ENCODE data around the gene TSPAN16. TPM values are rescaled to one million over a fixed set of nuclear protein-coding genes. Genes with fewer than 3 reads are reported as not detected.

The TSPAN16 gene
- not detected for polyA plus RNA-seq
- long read RNA-seq, donor 1: 0 reads
- long read RNA-seq, donor 2: 0 reads
- long read RNA-seq, donor 3: 0 reads
- long read RNA-seq, donor 4: 0 reads
- long read RNA-seq, donor 5: 0 reads
- long read RNA-seq, donor 6: 0 reads
- long read RNA-seq, donor 7: 0 reads
- long read RNA-seq, donor 8: 0 reads
- long read RNA-seq, donor 9: 0 reads
- long read RNA-seq, donor 10, partial matches to known transcripts: 10 of 10 reads
- long read RNA-seq, donor 10, other reads (novel, unspliced or antisense): 0 of 10 reads

DNA sequence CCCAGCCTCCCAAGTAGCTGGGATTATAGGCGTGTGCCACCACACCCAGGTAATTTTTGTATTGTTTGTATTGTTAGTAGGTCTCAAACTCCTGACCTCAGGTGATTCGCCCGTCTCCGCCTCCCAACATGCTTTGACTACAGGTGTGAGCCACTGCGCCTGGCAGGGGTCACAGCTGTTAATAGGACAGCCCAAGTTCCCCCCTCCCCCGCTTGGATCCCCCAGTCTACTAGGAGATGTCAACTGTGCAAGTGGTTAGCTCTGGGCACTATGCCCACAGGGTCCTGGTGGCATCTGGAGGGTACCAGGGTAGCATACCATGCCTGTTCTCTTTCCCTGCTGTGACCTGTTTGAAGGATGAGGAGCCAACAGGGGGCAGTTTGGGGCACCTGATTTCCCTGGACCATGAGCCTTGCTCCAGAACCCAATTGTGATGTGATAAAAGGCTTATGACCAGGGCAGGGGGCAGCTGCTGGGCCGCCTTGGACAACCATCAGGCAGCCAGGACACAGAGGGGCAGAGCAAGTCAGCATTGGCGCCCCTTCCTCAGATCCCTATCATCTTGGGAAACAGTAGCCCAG is at the start of gene TSPAN16:
TSPAN16 (plus strand) TSS at position 496 of the 581 bp plus-strand sequence. CDS start 138 bp downstream, outside the sequence.
- Histone ChIP-seq H3K4me1 (ENCODE audit: control insufficient read depth in 3 of 3, insufficient read depth in 2 of 3, low read depth in 1 of 3, low read length in 2 of 3) (peaks cover 0 to 5% (median 0%) of the 10 kb centered on the region in 3 donors), H3K9me3 (ENCODE audit: control insufficient read depth in 2 of 2, insufficient read depth in 1 of 2, low read depth in 1 of 2, low read length in 1 of 2) (peaks cover 0 to 4% of the 10 kb centered on the region in 2 donors), H3K36me3 (ENCODE audit: control insufficient read depth in 3 of 3, insufficient read depth in 2 of 3, low read depth in 1 of 3, low read length in 3 of 3) (no peaks in the 10 kb centered on the region), H3K27ac (ENCODE audit: low read depth in 1 of 3, low read length in 2 of 3) (no peak within 1 kb of the TSS), H3K4me3 (ENCODE audit: low read depth in 1 of 3, low read length in 3 of 3) (no peak within 1 kb of the TSS), H3K27me3 (ENCODE audit: control insufficient read depth in 3 of 3, insufficient read depth in 3 of 3, low read length in 3 of 3) (no peaks in the 10 kb centered on the region)
- WGBS, 3 donors: 53 to 73% (median 56%) methylated on average over 7 to 8 of the region's 8 CpGs
- FAIRE-seq (no peak), DNase-seq (no peak)

- no peaks in the 10 kb centered on the region for H3K9me3 ChIP-seq (ENCODE audit: control insufficient read depth in 2 of 2, insufficient read depth in 1 of 2, low read depth in 1 of 2, low read length in 1 of 2)
- WGBS, 3 donors: 87 to 88% (median 88%) methylated on average over 11 of the region's 11 CpGs
- peaks cover 3 to 91% (median 6%) of the 10 kb centered on the region in 3 donors for H3K36me3 ChIP-seq (ENCODE audit: control insufficient read depth in 3 of 3, insufficient read depth in 2 of 3, low read depth in 1 of 3, low read length in 3 of 3)
- no peaks in the 10 kb centered on the region for H3K27me3 ChIP-seq (ENCODE audit: control insufficient read depth in 3 of 3, insufficient read depth in 3 of 3, low read length in 3 of 3)
- H3K4me1 ChIP-seq (ENCODE audit: control insufficient read depth in 3 of 3, insufficient read depth in 2 of 3, low read depth in 1 of 3, low read length in 2 of 3): peaks cover 0 to 7% (median 3%) of the 10 kb centered on the region in 3 donors
- FAIRE-seq (no peak), DNase-seq (no peak)
- no peak overlapping the region for H3K4me3 ChIP-seq (ENCODE audit: low read depth in 1 of 3, low read length in 3 of 3)
- H3K27ac ChIP-seq (ENCODE audit: low read depth in 1 of 3, low read length in 2 of 3): no peak overlapping the region
These were observed 49.0 kb upstream of the TSPAN16 start for GRCh38 chr19:11246941-11247340.

DNA sequence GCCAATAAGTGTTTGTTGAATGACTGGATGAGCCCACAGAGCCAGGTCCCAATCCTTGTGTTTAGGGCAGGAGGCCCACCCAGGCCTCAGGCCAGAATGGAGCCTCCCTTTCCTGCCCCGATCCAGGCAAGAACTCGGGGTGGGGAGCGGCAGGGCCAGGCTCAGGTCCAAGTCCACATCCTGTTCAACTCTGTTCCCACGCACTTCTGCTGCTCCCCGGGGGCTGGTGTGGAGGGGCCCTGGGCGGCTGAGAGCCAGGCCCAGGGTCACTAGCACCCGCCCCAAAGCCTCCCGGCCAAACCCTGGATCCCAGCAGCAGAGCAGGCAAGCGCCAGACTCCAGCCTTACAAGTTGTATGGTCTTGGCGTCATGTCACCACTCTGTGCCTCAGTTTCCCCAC is 48.6 kb upstream of the TSPAN16 start:
- peak overlapping the region in 1 of 3 donors; percentile 53 for H3K27ac ChIP-seq (ENCODE audit: low read depth in 1 of 3, low read length in 2 of 3)
- WGBS, 3 donors: 56 to 90% (median 82%) methylated on average over 8 to 10 of the region's 10 CpGs
- no peaks in the 10 kb centered on the region for H3K27me3 ChIP-seq (ENCODE audit: control insufficient read depth in 3 of 3, insufficient read depth in 3 of 3, low read length in 3 of 3)
- peaks cover 3 to 92% (median 10%) of the 10 kb centered on the region in 3 donors for H3K36me3 ChIP-seq (ENCODE audit: control insufficient read depth in 3 of 3, insufficient read depth in 2 of 3, low read depth in 1 of 3, low read length in 3 of 3)
- FAIRE-seq (no peak), DNase-seq (no peak)
- H3K9me3 ChIP-seq (ENCODE audit: control insufficient read depth in 2 of 2, insufficient read depth in 1 of 2, low read depth in 1 of 2, low read length in 1 of 2): no peaks in the 10 kb centered on the region
- H3K4me3 ChIP-seq (ENCODE audit: low read depth in 1 of 3, low read length in 3 of 3): no peak overlapping the region
- H3K4me1 ChIP-seq (ENCODE audit: control insufficient read depth in 3 of 3, insufficient read depth in 2 of 3, low read depth in 1 of 3, low read length in 2 of 3): peaks cover 0 to 6% (median 3%) of the 10 kb centered on the region in 3 donors

DNA sequence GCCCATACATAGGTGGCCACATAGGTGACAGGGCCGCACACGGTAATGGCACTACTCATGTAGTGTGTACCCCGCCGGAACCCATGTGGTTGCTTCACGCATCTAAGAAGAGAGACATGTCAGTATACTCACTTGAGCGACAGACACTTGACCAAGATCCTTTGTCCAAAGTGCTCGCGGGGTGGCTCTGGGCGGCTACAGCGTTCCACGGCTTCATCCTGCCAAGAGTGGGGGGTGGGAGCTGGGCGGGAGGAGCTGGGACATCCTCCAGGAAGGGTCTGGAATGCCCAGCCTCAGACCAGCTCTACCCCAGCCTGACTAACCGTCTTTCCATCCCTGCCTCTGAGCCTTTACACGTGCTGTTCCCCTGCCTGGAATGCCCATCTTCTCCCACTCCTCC is 48.0 kb upstream of the TSPAN16 start:
- DNase-seq: no peak

DNA sequence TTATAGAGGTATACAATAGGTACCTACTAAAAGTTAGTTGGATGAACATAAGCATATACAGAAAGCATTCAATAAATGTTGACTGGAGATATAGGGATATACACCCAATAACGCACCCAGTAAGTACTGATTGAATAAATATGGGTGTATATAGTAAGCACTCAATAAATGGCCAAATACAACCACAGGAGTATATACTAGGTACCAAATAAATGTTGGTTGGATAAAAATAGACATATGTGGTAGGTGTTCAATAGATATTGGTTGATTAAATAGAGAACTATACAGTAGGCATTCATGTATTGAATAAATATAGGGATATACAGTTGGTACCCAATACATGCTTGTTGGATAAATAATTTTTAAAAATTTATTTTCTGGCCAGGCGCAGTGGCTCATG is 47.1 kb upstream of the TSPAN16 start:
- Histone ChIP-seq H3K9me3 (ENCODE audit: control insufficient read depth in 2 of 2, insufficient read depth in 1 of 2, low read depth in 1 of 2, low read length in 1 of 2) (no peaks in the 10 kb centered on the region), H3K4me3 (ENCODE audit: low read depth in 1 of 3, low read length in 3 of 3) (no peak overlapping the region), H3K27me3 (ENCODE audit: control insufficient read depth in 3 of 3, insufficient read depth in 3 of 3, low read length in 3 of 3) (no peaks in the 10 kb centered on the region), H3K4me1 (ENCODE audit: control insufficient read depth in 3 of 3, insufficient read depth in 2 of 3, low read depth in 1 of 3, low read length in 2 of 3) (peaks cover 0 to under 1% (median 0%) of the 10 kb centered on the region in 3 donors), H3K36me3 (ENCODE audit: control insufficient read depth in 3 of 3, insufficient read depth in 2 of 3, low read depth in 1 of 3, low read length in 3 of 3) (peaks cover 3 to 91% (median 13%) of the 10 kb centered on the region in 3 donors), H3K27ac (ENCODE audit: low read depth in 1 of 3, low read length in 2 of 3) (no peak overlapping the region)
- DNase-seq (no peak), FAIRE-seq (no peak)
- 96 to 100% (median 96%) methylated on average over 2 of the region's 2 CpGs for WGBS, 3 donors

More for the DNA sequence above, 48.0 kb upstream of the TSPAN16 start:
- WGBS, 3 donors: 79 to 96% (median 85%) methylated on average over 14 of the region's 14 CpGs
- H3K27me3 ChIP-seq (ENCODE audit: control insufficient read depth in 3 of 3, insufficient read depth in 3 of 3, low read length in 3 of 3): no peaks in the 10 kb centered on the region
- H3K36me3 ChIP-seq (ENCODE audit: control insufficient read depth in 3 of 3, insufficient read depth in 2 of 3, low read depth in 1 of 3, low read length in 3 of 3): peaks cover 3 to 92% (median 13%) of the 10 kb centered on the region in 3 donors
- H3K27ac ChIP-seq (ENCODE audit: low read depth in 1 of 3, low read length in 2 of 3): peak overlapping the region in 1 of 3 donors; percentile 53
- FAIRE-seq: no peak
- H3K4me1 ChIP-seq (ENCODE audit: control insufficient read depth in 3 of 3, insufficient read depth in 2 of 3, low read depth in 1 of 3, low read length in 2 of 3): peaks cover 0 to 6% (median 3%) of the 10 kb centered on the region in 3 donors
- H3K4me3 ChIP-seq (ENCODE audit: low read depth in 1 of 3, low read length in 3 of 3): no peak overlapping the region
- H3K9me3 ChIP-seq (ENCODE audit: control insufficient read depth in 2 of 2, insufficient read depth in 1 of 2, low read depth in 1 of 2, low read length in 1 of 2): no peaks in the 10 kb centered on the region

DNA sequence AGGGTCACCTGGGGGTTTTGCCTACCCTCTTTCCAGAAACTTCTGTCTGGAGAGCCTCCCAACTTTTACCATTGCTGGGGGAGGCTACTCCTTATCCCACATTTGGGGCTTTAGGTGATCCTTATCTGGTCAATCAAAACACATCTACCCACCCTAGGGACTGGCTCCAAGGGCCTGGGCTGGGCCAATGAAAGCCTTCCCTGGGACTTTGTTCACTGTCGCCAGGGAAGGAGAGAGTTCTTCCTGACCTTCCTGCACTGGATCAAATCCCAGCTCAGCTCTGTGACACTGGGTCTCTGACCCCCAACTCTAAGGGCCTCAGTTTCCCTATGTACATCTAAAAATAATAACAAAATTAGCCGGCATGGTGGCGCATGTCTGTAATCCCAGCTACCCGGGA is 44.7 kb upstream of the TSPAN16 start:
- FAIRE-seq (no peak), DNase-seq (no peak)
- Histone ChIP-seq H3K27me3 (ENCODE audit: control insufficient read depth in 3 of 3, insufficient read depth in 3 of 3, low read length in 3 of 3) (no peaks in the 10 kb centered on the region), H3K9me3 (ENCODE audit: control insufficient read depth in 2 of 2, insufficient read depth in 1 of 2, low read depth in 1 of 2, low read length in 1 of 2) (no peaks in the 10 kb centered on the region), H3K4me3 (ENCODE audit: low read depth in 1 of 3, low read length in 3 of 3) (no peak overlapping the region), H3K4me1 (ENCODE audit: control insufficient read depth in 3 of 3, insufficient read depth in 2 of 3, low read depth in 1 of 3, low read length in 2 of 3) (peaks cover 0 to 1% (median 0%) of the 10 kb centered on the region in 3 donors), H3K27ac (ENCODE audit: low read depth in 1 of 3, low read length in 2 of 3) (no peak overlapping the region), H3K36me3 (ENCODE audit: control insufficient read depth in 3 of 3, insufficient read depth in 2 of 3, low read depth in 1 of 3, low read length in 3 of 3) (peaks cover 3 to 80% (median 13%) of the 10 kb centered on the region in 3 donors)
- 96 to 97% (median 96%) methylated on average over 4 of the region's 4 CpGs for WGBS, 3 donors

DNA sequence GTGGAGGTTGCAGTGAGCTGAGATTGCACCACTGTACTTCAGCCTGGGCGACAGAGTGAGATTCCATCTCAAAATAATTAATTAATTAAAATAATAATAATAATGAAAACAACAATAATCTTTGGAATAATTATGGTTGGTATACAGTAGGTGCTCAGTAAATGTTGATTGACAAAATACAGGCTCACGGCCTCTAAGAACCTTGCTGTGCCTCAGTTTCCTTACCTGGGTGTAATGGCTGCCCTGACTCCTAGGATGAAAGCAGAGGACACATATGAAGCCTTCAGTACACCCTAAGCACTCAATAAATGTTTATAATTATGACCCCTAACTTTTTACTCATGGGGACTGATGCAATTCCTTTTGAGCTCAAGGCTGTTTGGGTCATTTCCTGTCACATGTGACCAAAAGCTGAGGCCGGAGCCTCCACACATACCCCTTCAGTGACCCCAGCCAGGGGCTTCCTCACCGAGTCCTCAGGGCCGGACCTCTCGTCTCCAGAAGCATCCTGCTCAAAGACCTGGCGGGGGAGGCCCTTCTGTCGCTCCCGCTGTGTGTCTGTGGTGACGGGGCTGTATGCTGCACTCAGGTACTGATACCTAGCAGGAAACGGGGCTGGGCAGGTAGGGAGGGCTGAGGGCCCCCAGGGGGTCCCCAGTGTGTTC is 44.2 kb upstream of the TSPAN16 start:
- no peak overlapping the region for H3K27ac ChIP-seq (ENCODE audit: low read depth in 1 of 3, low read length in 2 of 3)
- H3K4me1 ChIP-seq (ENCODE audit: control insufficient read depth in 3 of 3, insufficient read depth in 2 of 3, low read depth in 1 of 3, low read length in 2 of 3): peaks cover 0 to 5% (median 0%) of the 10 kb centered on the region in 3 donors
- 81 to 90% (median 85%) methylated on average over 11 of the region's 11 CpGs for WGBS, 3 donors
- no peak for FAIRE-seq
- H3K36me3 ChIP-seq (ENCODE audit: control insufficient read depth in 3 of 3, insufficient read depth in 2 of 3, low read depth in 1 of 3, low read length in 3 of 3): peaks cover 3 to 75% (median 13%) of the 10 kb centered on the region in 3 donors
- no peaks in the 10 kb centered on the region for H3K9me3 ChIP-seq (ENCODE audit: control insufficient read depth in 2 of 2, insufficient read depth in 1 of 2, low read depth in 1 of 2, low read length in 1 of 2)
- no peaks in the 10 kb centered on the region for H3K27me3 ChIP-seq (ENCODE audit: control insufficient read depth in 3 of 3, insufficient read depth in 3 of 3, low read length in 3 of 3)
- no peak for DNase-seq
- H3K4me3 ChIP-seq (ENCODE audit: low read depth in 1 of 3, low read length in 3 of 3): no peak overlapping the region

DNA sequence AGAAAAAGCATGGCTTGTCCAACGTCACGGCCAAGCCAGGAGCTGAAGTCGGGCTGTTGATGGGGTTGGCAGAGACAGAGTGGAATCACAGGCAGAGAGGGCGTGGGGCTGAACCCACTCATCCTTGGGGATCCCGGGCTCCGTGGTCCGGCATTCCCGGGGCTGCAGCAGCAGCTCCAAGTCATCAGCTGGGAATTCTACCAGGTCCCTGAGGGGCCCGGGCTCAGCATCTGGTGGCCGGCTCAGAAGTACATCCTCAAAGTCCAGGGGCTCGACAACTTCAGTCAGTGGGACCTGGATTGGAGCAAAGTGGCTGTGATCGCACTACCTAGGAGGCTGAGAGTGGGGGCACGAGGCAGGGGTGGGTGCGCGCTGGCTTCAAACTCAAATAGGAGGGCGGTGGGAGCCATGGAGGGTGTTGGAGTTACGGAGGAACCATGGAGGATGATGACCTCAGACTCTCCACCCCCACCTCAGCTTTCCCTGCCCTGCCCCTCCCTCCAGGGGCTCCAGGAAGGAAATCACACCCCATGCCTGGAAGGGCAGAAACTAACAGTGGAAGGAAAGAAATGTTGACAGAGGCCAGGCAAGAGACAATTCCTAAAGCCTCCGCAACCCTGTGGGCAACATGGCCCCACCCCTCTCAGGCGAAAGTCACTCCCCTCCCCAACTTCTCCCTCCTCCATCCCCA is 43.1 kb upstream of the TSPAN16 start:
- Histone ChIP-seq H3K27ac (ENCODE audit: low read depth in 1 of 3, low read length in 2 of 3) (peak overlapping the region in 2 of 3 donors; percentile 2 to 68), H3K4me3 (ENCODE audit: low read depth in 1 of 3, low read length in 3 of 3) (no peak overlapping the region), H3K4me1 (ENCODE audit: control insufficient read depth in 3 of 3, insufficient read depth in 2 of 3, low read depth in 1 of 3, low read length in 2 of 3) (peaks cover 0 to 5% (median 0%) of the 10 kb centered on the region in 3 donors), H3K9me3 (ENCODE audit: control insufficient read depth in 2 of 2, insufficient read depth in 1 of 2, low read depth in 1 of 2, low read length in 1 of 2) (no peaks in the 10 kb centered on the region), H3K36me3 (ENCODE audit: control insufficient read depth in 3 of 3, insufficient read depth in 2 of 3, low read depth in 1 of 3, low read length in 3 of 3) (peaks cover 3 to 64% (median 13%) of the 10 kb centered on the region in 3 donors), H3K27me3 (ENCODE audit: control insufficient read depth in 3 of 3, insufficient read depth in 3 of 3, low read length in 3 of 3) (no peaks in the 10 kb centered on the region)
- FAIRE-seq (no peak), DNase-seq (no peak)
- WGBS, 3 donors: 83 to 92% (median 91%) methylated on average over 18 to 19 of the region's 19 CpGs

Measured in small intestine (tissue), 16 donors.